UCSD-AML1 (cell line): ENCODE data around the gene CAPN2.

Experiments
- DNase-seq: peaks from one replicate; lab custom pipeline; 2025; ENCODE audit not compliant: unreplicated experiment; lab: John Stamatoyannopoulos, UW

The CAPN2 gene

DNA sequence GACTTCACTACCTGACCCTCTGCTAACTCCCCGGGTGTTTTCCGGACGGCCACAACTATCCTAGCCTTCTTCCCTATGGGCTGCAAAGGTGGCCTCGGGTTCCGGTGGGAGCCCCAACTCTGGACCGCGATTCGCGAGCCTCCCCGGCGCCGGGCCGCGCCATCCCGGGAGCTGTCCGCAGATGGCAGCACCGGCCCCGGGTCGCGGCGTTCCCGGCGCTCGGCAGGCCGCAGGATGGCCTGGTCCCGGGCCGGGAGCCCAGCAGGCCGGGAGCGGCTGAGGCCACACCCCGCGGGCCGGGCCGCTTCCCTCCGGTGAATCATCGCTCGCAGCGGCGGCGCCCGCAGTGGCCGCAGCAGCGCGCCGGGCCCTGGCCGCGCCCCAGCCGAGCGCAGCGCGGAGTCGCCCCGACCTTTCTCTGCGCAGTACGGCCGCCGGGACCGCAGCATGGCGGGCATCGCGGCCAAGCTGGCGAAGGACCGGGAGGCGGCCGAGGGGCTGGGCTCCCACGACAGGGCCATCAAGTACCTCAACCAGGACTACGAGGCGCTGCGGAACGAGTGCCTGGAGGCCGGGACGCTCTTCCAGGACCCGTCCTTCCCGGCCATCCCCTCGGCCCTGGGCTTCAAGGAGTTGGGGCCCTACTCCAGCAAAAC, at the start of gene CAPN2:
Gene CAPN2, plus strand, starts transcription at position 346 of the 656 bp plus-strand sequence. Its CDS starts 102 bp downstream, at position 448.
- DNase-seq, result peak; percentile 80

DNA sequence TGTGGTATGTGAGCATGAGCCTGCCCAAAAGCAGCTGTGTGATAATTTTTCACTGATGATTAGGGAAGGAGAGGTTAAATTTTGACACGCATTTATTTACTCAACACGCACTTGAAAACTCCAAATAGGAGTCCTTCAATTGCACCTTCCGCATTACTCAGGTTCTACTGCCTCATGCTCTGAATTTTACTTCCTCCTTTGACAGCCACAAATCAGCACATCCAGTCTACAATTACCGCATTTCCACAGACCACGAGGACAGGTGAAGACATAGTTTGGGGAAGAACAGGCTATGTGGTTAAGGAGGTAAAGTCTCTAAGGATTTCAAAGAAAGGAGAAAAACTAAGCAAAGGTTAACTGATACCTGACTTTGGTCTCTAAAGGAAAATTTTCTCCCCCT, 49.4 kb upstream of the CAPN2 start:
- no peak for DNase-seq

DNA sequence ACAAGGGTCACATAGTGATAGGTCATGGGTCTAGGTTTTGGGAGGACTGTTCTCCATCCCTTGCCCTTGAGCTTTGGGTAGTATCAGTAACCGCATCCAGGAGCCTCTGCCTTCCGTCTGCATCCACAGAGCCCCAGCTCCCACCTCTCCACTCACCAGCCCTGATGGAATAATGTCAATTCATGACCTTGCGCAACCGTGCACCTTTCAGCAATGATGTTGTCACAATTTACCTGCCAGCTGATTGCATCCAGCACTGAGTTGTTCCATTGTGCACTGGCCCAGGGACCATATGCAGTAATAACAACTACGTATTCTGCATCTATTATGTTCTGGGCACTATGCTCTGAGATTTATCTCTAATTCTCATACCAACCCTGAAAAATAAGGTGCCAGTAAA, 48.2 kb upstream of the CAPN2 start:
- no peak for DNase-seq

DNA sequence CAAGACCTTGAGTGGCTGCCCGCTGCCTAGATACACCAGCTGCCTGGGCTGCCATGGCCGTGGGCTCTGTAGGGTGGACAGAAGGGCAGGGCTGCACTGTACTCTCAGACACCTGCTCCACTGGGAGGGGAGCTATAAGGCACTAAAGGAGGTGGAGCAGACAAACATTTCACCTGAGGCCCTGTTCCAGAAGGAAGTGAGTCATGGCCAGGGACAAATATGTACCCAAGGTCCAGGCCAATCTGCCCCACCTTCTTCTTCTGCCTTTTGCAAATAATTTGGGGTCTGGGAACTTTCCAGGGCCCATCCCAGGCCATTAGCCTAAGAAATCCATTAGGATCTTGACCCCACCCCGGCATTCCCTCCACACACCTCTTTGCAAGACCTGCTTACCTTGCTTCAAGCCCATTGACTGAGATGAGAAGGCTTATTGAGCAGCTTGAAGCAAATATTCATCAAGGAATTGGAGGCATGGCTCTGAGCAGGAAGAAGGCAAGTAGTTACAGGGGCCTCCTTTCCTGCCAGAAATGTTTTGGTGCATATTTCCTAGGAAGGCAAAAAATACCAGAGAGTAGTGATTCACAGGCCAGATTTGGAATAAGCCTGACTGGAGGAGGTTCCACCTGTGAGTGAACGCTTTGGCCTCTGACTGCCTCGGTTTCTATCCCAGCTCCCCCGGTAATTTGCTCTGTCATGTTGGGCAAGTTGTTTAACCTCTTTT, 46.6 kb upstream of the CAPN2 start, which contains the start of gene CAPN8:
Gene CAPN8, minus strand, starts transcription at position 110 of the 721 bp plus-strand sequence. Its CDS starts 55 bp downstream, at position 55.
- DNase-seq, result no peak

DNA sequence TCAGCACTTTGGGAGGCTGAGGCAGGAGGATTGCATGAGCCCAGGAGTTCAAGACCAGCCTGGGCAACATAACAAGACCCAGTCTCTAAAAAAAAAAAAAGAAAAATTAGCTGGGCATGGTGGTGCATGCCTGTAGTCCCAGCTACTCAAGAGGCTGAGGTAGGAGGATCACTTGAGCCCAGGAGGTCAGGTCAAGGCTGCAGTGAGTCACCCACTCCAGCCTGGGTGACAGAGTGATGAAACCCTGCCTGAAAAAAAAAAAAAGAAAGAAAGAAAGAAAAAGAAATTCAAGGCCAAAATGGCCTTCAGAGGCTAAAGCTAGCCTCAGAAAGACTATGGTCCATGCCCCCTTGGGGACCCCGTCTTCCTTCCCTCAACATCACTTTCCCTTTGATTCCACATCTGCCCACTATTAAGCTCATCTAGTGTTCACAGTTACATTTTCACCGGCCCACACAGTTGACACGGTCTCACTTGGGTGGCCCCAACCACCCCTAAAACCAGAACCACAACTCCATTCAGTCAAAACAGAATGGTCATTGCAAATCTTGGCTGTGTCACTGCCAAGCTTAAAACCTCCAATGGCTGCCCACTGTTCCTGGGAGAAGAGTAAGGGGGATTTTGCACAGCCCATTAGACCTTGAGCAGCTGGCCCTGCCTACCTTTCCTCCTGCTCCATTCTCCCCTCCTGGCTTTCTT, 44.7 kb upstream of the CAPN2 start:
- DNase-seq, result no peak

DNA sequence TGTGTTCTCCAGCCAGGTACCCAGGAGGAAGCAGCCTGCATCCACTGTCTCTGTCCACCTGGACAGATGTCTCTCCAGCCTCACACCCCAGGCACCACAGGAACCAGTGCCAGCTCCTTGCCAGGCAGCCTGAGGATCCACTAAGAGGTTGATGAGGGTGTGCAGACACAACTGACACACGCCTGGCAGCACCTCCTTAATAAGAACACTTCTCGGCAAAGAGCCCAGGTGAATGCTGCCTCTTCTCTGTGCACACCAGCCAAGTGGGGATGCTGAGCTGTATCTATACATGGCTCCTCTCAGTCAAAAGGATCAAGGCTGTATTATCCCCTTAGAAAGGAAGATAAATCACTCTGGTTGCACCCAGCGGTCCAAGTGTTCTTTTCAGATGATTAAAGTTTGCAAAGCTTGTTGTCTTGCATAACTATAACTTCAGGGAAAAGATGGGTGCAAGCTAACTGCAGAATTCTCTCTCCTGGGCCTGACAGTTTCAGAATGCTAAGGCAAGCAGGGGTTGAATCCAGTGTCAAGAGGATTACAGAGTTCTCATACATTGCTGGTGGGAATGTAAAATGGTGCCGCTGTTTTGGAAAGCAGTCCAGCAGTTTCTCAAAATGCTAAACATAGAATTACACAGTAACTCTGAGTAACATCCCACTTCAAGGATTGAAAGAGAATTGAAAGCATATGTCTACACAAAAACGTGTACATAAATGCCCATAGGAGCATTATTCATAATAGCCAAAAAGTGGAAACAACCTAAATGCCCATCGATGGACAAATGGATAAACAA, 43.1 kb upstream of the CAPN2 start:
- no peak for DNase-seq

DNA sequence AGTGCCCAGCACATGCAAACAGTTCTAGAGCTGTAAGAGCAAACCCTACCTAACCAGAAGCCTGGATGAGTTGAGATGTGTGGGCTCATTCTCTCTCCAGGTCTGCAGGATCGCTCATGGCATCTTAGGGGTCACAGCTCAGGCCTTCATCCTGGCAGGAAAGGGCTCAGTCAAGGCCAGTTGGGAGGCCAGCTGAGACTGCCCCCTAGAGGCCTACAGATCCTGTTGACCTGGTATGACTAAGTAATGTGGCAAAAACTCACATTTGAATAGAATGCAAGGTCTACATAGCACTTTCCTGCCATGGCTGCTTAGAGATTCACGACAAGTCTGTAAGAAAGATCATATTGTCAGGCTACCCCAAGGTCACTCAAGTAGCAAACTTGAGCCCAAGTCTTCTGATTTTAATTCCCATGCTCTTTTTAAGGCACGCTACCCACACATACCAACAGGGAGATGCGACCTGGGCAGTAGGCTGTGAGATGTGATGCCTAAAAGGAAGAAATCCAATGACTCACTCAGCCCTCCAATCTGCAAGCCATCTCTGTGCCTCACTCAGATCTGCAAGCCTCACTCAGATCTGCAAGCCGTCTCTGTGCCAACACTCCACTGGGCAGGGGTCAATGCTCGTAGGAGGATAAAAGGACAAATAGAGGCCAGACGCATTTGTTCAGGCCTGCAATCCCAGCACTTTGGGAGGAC, 41.7 kb upstream of the CAPN2 start:
- DNase-seq, result peak; percentile 31

DNA sequence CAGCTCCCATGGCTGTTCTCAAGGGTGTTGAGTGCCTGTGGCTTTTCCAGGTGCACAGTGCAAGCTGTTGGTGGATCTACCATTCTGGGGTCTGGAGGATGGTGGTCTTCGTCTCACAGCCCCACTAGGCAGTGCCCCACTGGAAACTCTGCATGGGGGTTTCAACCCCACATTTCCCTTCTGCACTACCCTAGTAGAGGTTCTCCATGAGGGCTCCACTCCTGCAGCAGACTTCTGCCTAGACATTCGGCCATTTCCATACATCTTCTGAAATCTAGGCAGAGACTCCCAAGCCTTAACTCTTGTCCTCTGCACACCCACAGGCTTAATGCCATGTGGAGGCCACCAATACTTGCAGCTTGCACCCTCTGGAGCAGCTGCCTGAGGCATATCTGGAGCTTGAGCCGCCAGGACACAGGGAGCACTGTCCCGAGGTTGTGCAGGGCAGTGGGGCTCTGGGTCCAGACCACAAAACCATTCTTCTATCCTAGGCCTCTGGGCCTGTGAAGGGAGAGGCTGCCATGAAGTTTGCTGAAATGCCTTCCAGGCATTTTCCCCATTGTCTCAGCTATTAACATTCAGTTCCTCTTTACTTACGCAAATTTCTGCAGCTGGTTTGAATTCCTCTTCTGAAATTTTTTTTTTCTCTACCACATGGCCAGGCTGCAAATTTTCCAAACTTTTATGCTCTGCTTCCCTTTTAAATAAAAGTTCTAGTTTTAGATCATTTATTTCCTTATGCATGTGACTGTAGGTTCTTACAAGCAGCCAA, 38.0 kb upstream of the CAPN2 start:
- no peak for DNase-seq

DNA sequence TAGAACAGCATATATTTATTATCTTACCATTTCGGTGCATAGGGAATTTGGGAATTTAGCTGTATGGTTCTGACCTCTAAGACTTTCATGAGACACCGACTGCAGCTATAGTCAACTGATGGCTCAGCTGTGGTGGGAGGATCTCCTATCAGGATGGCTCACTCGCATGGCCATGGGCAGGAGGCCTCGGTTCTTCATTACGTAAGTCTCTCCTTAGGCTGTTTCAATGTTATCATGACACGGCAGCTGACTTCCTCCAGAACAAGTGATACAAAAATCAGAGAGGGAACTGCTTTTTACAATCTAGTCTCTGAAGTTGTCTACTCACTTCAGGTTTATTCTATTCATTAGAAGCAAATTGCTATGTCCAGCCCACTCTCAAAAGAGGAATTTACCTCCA, 33.5 kb upstream of the CAPN2 start:
- no peak for DNase-seq

DNA sequence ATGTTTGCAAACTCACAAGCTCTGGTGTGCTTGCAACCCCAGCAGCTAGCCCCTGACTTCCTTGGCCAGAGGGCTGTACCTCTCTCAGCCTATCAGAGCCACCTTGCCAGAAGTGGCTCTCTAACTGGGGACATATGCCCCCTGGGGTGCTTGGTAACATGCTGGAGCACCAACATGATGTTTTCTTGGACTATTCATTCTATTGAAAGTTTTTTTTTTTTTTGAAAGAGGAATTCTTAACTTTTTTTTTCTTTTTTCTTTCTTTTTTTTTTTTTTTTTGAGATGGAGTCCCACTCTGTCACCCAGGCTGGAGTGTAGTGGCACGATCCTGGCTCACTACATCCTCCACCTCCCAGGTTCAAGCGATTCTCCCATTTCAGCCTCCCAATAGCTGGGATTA, 32.2 kb upstream of the CAPN2 start:
- no peak for DNase-seq

DNA sequence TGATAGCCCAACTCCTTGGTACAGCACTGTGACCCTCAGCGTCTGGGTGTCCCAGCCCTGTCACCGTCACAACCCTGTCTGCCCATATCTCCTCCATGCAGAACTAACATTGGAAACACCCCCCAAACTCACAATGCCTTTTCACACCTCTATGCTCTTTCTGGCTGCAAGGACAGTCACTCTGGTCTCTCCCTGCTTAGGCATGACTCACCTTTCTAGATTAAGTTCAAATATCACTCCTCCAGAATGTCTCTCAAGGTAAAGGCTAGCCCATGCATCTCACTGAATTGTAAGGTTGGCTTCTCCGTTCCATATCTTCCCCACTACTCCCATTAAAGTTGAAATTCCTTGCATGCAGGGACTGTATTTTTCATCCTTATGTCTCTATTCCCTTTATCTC, 29.8 kb upstream of the CAPN2 start:
- DNase-seq, result no peak

DNA sequence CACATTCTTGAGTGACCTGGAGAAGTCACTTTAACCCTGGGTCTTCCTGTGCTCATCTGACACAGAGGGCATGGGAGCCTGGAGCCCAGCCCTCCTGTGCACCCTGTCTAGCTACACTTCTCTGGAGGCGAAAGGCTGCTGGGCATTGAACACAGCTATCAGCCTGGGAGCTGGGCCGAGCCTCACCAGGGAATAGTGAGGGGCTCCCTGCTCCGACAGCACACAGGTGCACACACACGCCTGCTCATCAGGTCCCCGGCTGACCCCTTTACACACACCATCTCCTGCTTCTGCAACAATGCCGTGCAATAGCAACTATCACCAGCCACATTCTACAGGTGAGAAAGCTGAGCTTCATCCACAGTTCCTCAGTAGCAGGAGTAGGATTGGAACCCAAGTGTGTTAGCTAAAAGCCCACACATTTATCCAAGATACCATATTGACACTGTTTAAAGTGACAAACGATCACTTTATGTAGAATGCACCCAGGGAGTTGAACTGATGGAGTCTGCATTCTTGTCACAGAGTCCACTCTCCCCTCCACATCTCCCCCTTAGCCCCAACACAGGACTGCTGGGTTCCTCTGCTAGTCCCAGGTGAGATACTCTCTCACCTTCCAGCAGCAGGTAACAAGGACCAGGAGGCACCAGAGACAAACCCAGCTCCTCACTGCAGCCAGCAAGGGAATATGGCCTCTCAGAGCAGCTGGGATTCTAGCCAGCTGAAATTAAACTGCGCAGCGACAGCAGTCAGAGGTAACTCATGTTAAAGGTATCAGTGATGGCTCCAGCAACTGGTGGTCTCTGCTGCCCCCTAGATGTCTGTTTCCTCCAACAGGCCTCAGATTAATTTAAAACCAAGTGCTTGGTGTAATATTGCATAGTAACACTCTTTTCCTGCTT, 28.5 kb upstream of the CAPN2 start:
- DNase-seq, result peak; percentile 28

DNA sequence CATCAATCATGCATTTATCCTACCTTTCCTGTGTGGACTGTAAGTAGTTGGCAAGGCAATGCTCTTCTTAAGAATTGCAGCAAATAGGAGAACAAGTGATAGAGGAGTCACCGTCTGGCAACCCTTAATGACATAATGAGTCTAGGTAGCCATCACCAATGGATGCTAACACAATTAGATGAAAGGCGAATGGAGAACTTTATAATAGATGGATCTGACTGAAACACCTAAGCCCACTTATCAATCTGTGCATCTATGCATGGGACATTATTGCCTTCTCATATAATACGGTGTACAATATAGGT, 27.9 kb upstream of the CAPN2 start:
- no peak for DNase-seq

DNA sequence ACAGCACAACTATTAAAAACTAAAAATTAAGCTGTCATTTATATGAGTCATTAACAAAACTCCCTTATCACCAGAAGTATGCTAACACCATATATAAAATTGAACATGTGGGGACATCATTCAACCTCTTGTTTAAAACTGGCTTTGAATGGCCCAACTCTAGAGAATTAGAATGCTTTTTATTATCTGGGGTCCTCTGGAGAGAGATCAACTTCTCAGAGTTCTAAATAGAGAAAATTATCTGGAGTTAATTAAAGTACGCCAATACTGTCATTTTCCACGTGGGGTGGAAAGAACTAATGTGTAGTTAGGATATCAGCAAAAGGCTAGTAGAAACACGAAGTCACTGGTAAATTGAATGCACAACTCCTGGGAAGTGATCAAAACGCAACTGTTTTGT, 21.2 kb upstream of the CAPN2 start:
- no peak for DNase-seq

DNA sequence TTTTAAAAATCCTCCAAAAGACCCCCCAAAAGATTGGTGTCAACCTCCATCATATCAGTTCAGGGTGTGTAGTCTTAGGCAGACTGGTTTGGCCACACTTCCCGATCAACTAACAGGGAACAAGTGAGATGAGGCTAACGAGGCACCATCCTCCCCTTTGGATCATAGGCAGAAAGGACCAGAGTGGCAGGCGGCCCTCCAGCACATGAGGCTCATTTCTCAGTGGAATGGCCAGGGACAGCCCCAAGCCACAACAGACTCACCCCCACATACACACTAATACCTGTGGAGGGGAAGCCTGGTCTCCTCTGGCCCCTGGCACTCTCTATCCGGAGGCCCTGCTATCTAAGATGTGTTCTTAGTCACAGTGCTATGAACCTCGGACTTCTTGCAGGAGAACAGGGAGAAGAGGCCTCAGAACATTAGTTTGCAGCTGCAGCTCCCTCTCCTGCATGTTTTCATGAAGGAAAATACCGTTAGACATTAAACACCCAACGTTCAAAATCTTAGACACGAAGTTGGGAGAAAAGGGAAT, 17.3 kb upstream of the CAPN2 start:
- no peak for DNase-seq

DNA sequence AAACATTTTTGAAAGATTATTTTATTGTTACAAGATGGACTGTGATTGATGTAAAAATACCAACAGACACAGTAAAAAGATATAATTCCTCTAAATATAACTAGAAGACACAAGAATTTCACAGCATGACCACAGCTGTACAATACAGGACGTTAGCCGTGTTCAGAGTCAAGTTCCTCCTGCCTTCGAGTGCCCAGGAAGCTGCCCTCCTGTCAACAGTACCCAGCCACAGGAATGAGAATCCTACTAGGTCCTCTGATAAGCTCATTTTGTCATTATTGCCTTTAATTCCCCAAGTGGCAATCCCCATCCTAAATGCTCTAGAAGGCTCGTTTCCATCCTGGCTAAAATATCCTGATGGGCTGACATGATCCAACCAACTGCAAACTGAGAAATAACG, 16.4 kb upstream of the CAPN2 start:
- DNase-seq, result no peak

DNA sequence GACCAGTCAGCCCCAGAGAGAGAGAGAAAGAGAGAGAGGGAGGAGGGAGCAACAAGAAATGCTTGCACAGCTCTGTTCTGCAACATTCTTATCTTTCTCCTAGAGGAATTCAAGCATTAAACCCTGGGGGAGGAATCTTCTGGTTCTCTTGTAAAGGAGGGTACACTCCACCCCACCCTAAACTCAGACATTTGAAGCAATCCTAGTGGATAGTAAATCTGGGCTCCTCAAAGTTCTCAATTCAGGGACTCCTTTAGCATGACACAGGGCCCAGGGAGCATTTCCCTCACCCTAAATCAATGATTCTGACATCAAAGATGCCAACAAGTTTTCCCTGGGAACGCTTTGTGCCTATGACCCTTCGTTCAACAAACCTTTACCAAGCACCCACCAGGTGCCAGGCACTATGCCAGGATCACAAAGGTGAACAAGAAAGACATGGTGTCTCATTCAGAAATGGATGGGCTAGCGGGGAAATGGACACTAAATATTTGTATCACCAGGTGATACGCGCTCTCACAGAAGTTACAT, 11.9 kb upstream of the CAPN2 start:
- DNase-seq, result no peak

DNA sequence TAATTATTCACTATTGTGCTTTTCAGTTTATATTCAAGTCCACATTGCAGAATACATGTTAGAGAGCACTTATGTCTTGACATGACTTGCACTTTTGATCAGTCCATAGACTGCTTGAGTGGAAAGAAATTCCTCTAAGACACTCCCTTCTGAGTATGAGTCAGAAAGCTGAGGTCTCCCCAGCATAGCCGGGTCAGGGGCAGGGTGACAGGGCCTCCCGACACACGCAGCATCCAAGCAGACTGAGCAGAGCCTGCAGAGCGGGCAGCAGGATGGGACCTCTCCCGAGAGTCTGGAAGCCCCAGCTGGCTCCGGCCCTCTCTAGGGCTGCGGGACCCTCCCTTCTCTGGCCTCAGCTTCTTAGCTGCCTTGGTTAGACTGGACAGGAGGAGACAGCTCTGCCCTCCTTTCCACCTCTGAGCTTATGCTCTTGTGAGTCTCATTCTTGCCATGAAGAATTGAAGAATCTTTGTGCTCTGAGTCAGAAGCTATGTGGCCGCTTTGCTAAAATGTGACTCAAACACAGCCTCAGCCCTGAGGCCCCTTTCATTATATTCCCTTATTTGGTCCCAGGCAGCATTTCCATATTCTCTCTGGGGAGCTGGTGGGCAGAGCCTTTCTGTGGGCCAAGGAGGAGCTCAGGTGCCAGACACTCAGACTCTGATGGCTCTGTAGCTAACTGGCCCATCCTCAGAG, 11.2 kb upstream of the CAPN2 start:
- peak; percentile 35 for DNase-seq
